Keratinocyte (primary cell): ENCODE results near the gene EVX2.

Source experiments
- CTCF ChIP-seq, 3 experiments: IDR thresholded peaks in 1 of 3; conservative IDR thresholded peaks in 1 of 3; optimal IDR thresholded peaks in 1 of 3; 2 replicates in 2 of 3; 3 replicates in 1 of 3; pipeline versions ENCODE3 to v1.5.1; 2011; ENCODE audit warnings: low read length in 3 of 3, mild to moderate bottlenecking in 3 of 3, moderate library complexity in 2 of 3, control low read depth in 1 of 3, inconsistent platforms in 1 of 3; ENCODE audit not compliant: insufficient read depth in 2 of 3; ENCODE audit errors: extremely low read depth in 1 of 3
- EZH2 ChIP-seq: IDR thresholded peaks from one replicate; pipeline ENCODE4 v1.6.1; 2012; ENCODE audit warnings: inconsistent platforms, mild to moderate bottlenecking, low read length, moderate library complexity

- TF ChIP-seq CTCF (optimal IDR thresholded peaks at IDR 0.05 in 1 of 3, IDR thresholded peaks at IDR 0.05 in 1 of 3, conservative IDR thresholded peaks at IDR 0.05 in 1 of 3; ENCODE audit: extremely low read depth in 1 of 3, insufficient read depth in 2 of 3, low read length in 3 of 3): no peak
- no peak for TF ChIP-seq EZH2
These were observed 11.5 kb downstream of the EVX2 start for GRCh38 chr2:176072292-176072669.
